HTR-8/SVneo (cell line): Measurements from ENCODE around the gene FHIT.
A peak's percentile ranks its signal among the peaks of the same experiment; 100 is the strongest.

Experiments
- DNase-seq: peaks from one replicate; pipeline ENCODE4 v3.0.0; 2011; ENCODE audit warnings: low spot score, mixed read lengths; ENCODE audit not compliant: insufficient read length
- FAIRE-seq: peaks from 2 replicates; lab custom pipeline; 2011; peaks lifted over from hg19 to GRCh38; lab: Jason Lieb, UNC

The FHIT gene

GRCh38 chr3:60337421-60337820, 913.8 kb downstream of the FHIT start:
- FAIRE-seq: no peak
- no peak for DNase-seq

GRCh38 chr3:60336061-60336460, 915.2 kb downstream of the FHIT start:
- FAIRE-seq (no peak), DNase-seq (no peak)

- FAIRE-seq: no peak
- no peak for DNase-seq
Observed at GRCh38 chr3:60333710-60334109, 917.5 kb downstream of the FHIT start.

GRCh38 chr3:60330107-60330506, 921.1 kb downstream of the FHIT start:
- DNase-seq (no peak), FAIRE-seq (no peak)

- no peak for DNase-seq
- no peak for FAIRE-seq
Observed at GRCh38 chr3:60325610-60326170, 925.6 kb downstream of the FHIT start.

GRCh38 chr3:60323651-60324050, 927.6 kb downstream of the FHIT start:
- FAIRE-seq: no peak

GRCh38 chr3:60323180-60323579, 928.1 kb downstream of the FHIT start:
- FAIRE-seq: no peak

More at GRCh38 chr3:60323651-60324050, 927.6 kb downstream of the FHIT start:
- DNase-seq: no peak

GRCh38 chr3:60322298-60322856, 928.9 kb downstream of the FHIT start:
- DNase-seq: no peak
- no peak for FAIRE-seq

More at GRCh38 chr3:60323180-60323579, 928.1 kb downstream of the FHIT start:
- no peak for DNase-seq

- DNase-seq (no peak), FAIRE-seq (no peak)
Observed at GRCh38 chr3:60319179-60319858, 931.9 kb downstream of the FHIT start.

- FAIRE-seq (no peak), DNase-seq (no peak)
Observed at GRCh38 chr3:60316121-60316797, 935.0 kb downstream of the FHIT start.

- FAIRE-seq: no peak
- no peak for DNase-seq
Observed at GRCh38 chr3:60313951-60314461, 937.2 kb downstream of the FHIT start.

GRCh38 chr3:60313231-60313798, 937.9 kb downstream of the FHIT start:
- DNase-seq (no peak), FAIRE-seq (no peak)

GRCh38 chr3:60309539-60310268, 941.5 kb downstream of the FHIT start:
- no peak for FAIRE-seq
- DNase-seq: no peak

GRCh38 chr3:60308808-60309207, 942.4 kb downstream of the FHIT start:
- FAIRE-seq (no peak), DNase-seq (no peak)

- peak; percentile 9 for FAIRE-seq
- no peak for DNase-seq
Observed at GRCh38 chr3:60307562-60308199, 943.6 kb downstream of the FHIT start.

GRCh38 chr3:60304112-60304511, 947.1 kb downstream of the FHIT start:
- DNase-seq: no peak
- FAIRE-seq: no peak

GRCh38 chr3:60303160-60303559, 948.1 kb downstream of the FHIT start:
- no peak for DNase-seq
- FAIRE-seq: no peak

- no peak for FAIRE-seq
- no peak for DNase-seq
Observed at GRCh38 chr3:60301142-60301541, 950.1 kb downstream of the FHIT start.

GRCh38 chr3:60298141-60298540, 953.1 kb downstream of the FHIT start:
- FAIRE-seq (no peak), DNase-seq (no peak)
